ENCODE data around the gene PTN.

The PTN gene

GRCh38 chr7:137354396-137354795, 10.9 kb upstream of the PTN start:
- no peak overlapping the region for H3K4me3 ChIP-seq (ENCODE audit: low read length)
- WGBS (ENCODE audit: insufficient coverage, insufficient read length): no CpG with 5 or more reads among the region's 5 CpGs
- H3K9me3 ChIP-seq (ENCODE audit: control insufficient read depth, insufficient read depth, low read length): no peaks in the 10 kb centered on the region; the same call in 1 of the 2 replicates
- no peaks in the 10 kb centered on the region for H3K36me3 ChIP-seq (ENCODE audit: control insufficient read depth, insufficient read depth, low read length)
- H3K27me3 ChIP-seq (ENCODE audit: control insufficient read depth, insufficient read depth, low read length): no peaks in the 10 kb centered on the region
- DNase-seq (ENCODE audit: low read depth, low spot score): no peak
- no peak overlapping the region for H3K27ac ChIP-seq (ENCODE audit: low read length)
- no peaks in the 10 kb centered on the region for H3K4me1 ChIP-seq (ENCODE audit: control insufficient read depth, insufficient read depth, low read length)

- H3K4me3 ChIP-seq (ENCODE audit: low read length): no peak overlapping the region
- no peaks in the 10 kb centered on the region for H3K36me3 ChIP-seq (ENCODE audit: control insufficient read depth, insufficient read depth, low read length)
- 100% methylated on average over 1 of the region's 2 CpGs for WGBS (ENCODE audit: insufficient coverage, insufficient read length)
- H3K4me1 ChIP-seq (ENCODE audit: control insufficient read depth, insufficient read depth, low read length): no peaks in the 10 kb centered on the region
- no peaks in the 10 kb centered on the region for H3K27me3 ChIP-seq (ENCODE audit: control insufficient read depth, insufficient read depth, low read length)
- no peak overlapping the region for H3K27ac ChIP-seq (ENCODE audit: low read length)
- H3K9me3 ChIP-seq (ENCODE audit: control insufficient read depth, insufficient read depth, low read length): no peaks in the 10 kb centered on the region
- no peak for DNase-seq (ENCODE audit: low read depth, low spot score)
These were observed 8.4 kb upstream of the PTN start for GRCh38 chr7:137351941-137352340.

- H3K27ac ChIP-seq (ENCODE audit: low read length): no peak overlapping the region
- no peak overlapping the region for H3K4me3 ChIP-seq (ENCODE audit: low read length)
- H3K36me3 ChIP-seq (ENCODE audit: control insufficient read depth, insufficient read depth, low read length): no peaks in the 10 kb centered on the region
- no peaks in the 10 kb centered on the region for H3K27me3 ChIP-seq (ENCODE audit: control insufficient read depth, insufficient read depth, low read length)
- H3K9me3 ChIP-seq (ENCODE audit: control insufficient read depth, insufficient read depth, low read length): no peaks in the 10 kb centered on the region
- 100% methylated on average over 1 of the region's 6 CpGs for WGBS (ENCODE audit: insufficient coverage, insufficient read length)
- no peaks in the 10 kb centered on the region for H3K4me1 ChIP-seq (ENCODE audit: control insufficient read depth, insufficient read depth, low read length)
- DNase-seq (ENCODE audit: low read depth, low spot score): no peak
These were observed 2.4 kb upstream of the PTN start for GRCh38 chr7:137345799-137346449.

GRCh38 chr7:137342828-137343261, 688 bp downstream of the PTN start:
- WGBS (ENCODE audit: insufficient coverage, insufficient read length): no CpG with 5 or more reads among the region's 5 CpGs
- Histone ChIP-seq H3K4me1 (ENCODE audit: control insufficient read depth, insufficient read depth, low read length) (no peaks in the 10 kb centered on the region), H3K4me3 (ENCODE audit: low read length) (peak overlapping the region; percentile 15; the same call in 1 of the 2 replicates), H3K27ac (ENCODE audit: low read length) (no peak overlapping the region), H3K36me3 (ENCODE audit: control insufficient read depth, insufficient read depth, low read length) (no peaks in the 10 kb centered on the region), H3K27me3 (ENCODE audit: control insufficient read depth, insufficient read depth, low read length) (no peaks in the 10 kb centered on the region), H3K9me3 (ENCODE audit: control insufficient read depth, insufficient read depth, low read length) (no peaks in the 10 kb centered on the region)
- no peak for DNase-seq (ENCODE audit: low read depth, low spot score)

GRCh38 chr7:137342265-137342664, 1.3 kb downstream of the PTN start:
- no CpG with 5 or more reads among the region's 3 CpGs for WGBS (ENCODE audit: insufficient coverage, insufficient read length)
- H3K4me3 ChIP-seq (ENCODE audit: low read length): no peak overlapping the region
- no peak for DNase-seq (ENCODE audit: low read depth, low spot score)
- H3K36me3 ChIP-seq (ENCODE audit: control insufficient read depth, insufficient read depth, low read length): no peaks in the 10 kb centered on the region
- no peaks in the 10 kb centered on the region for H3K27me3 ChIP-seq (ENCODE audit: control insufficient read depth, insufficient read depth, low read length)
- H3K4me1 ChIP-seq (ENCODE audit: control insufficient read depth, insufficient read depth, low read length): no peaks in the 10 kb centered on the region
- no peaks in the 10 kb centered on the region for H3K9me3 ChIP-seq (ENCODE audit: control insufficient read depth, insufficient read depth, low read length)
- H3K27ac ChIP-seq (ENCODE audit: low read length): no peak overlapping the region

- Histone ChIP-seq H3K36me3 (ENCODE audit: control insufficient read depth, insufficient read depth, low read length) (no peaks in the 10 kb centered on the region), H3K27me3 (ENCODE audit: control insufficient read depth, insufficient read depth, low read length) (no peaks in the 10 kb centered on the region), H3K4me1 (ENCODE audit: control insufficient read depth, insufficient read depth, low read length) (no peaks in the 10 kb centered on the region), H3K4me3 (ENCODE audit: low read length) (no peak overlapping the region), H3K27ac (ENCODE audit: low read length) (no peak overlapping the region), H3K9me3 (ENCODE audit: control insufficient read depth, insufficient read depth, low read length) (no peaks in the 10 kb centered on the region)
- WGBS (ENCODE audit: insufficient coverage, insufficient read length): no CpG with 5 or more reads among the region's 2 CpGs
- DNase-seq (ENCODE audit: low read depth, low spot score): peak; percentile 45
These were observed 5.6 kb downstream of the PTN start for GRCh38 chr7:137337902-137338301.

GRCh38 chr7:137335814-137336213, 7.7 kb downstream of the PTN start:
- no peak overlapping the region for H3K4me3 ChIP-seq (ENCODE audit: low read length)
- H3K9me3 ChIP-seq (ENCODE audit: control insufficient read depth, insufficient read depth, low read length): no peaks in the 10 kb centered on the region
- H3K4me1 ChIP-seq (ENCODE audit: control insufficient read depth, insufficient read depth, low read length): no peaks in the 10 kb centered on the region
- WGBS (ENCODE audit: insufficient coverage, insufficient read length): no CpG with 5 or more reads among the region's 4 CpGs
- no peaks in the 10 kb centered on the region for H3K27me3 ChIP-seq (ENCODE audit: control insufficient read depth, insufficient read depth, low read length)
- no peak overlapping the region for H3K27ac ChIP-seq (ENCODE audit: low read length)
- no peak for DNase-seq (ENCODE audit: low read depth, low spot score)
- no peaks in the 10 kb centered on the region for H3K36me3 ChIP-seq (ENCODE audit: control insufficient read depth, insufficient read depth, low read length)

- H3K4me1 ChIP-seq (ENCODE audit: control insufficient read depth, insufficient read depth, low read length): no peaks in the 10 kb centered on the region
- WGBS (ENCODE audit: insufficient coverage, insufficient read length): no CpG with 5 or more reads among the region's 8 CpGs
- no peak overlapping the region for H3K27ac ChIP-seq (ENCODE audit: low read length)
- DNase-seq (ENCODE audit: low read depth, low spot score): no peak
- H3K27me3 ChIP-seq (ENCODE audit: control insufficient read depth, insufficient read depth, low read length): no peaks in the 10 kb centered on the region
- H3K36me3 ChIP-seq (ENCODE audit: control insufficient read depth, insufficient read depth, low read length): no peaks in the 10 kb centered on the region
- no peak overlapping the region for H3K4me3 ChIP-seq (ENCODE audit: low read length)
- no peaks in the 10 kb centered on the region for H3K9me3 ChIP-seq (ENCODE audit: control insufficient read depth, insufficient read depth, low read length)
These were observed 12.2 kb downstream of the PTN start for GRCh38 chr7:137331378-137331777.

GRCh38 chr7:137329411-137329810, 14.1 kb downstream of the PTN start:
- H3K4me1 ChIP-seq (ENCODE audit: control insufficient read depth, insufficient read depth, low read length): peaks cover 2% of the 10 kb centered on the region; the same call in 1 of the 2 replicates
- H3K27me3 ChIP-seq (ENCODE audit: control insufficient read depth, insufficient read depth, low read length): no peaks in the 10 kb centered on the region
- no peak for DNase-seq (ENCODE audit: low read depth, low spot score)
- no peaks in the 10 kb centered on the region for H3K36me3 ChIP-seq (ENCODE audit: control insufficient read depth, insufficient read depth, low read length)
- no peak overlapping the region for H3K4me3 ChIP-seq (ENCODE audit: low read length)
- H3K9me3 ChIP-seq (ENCODE audit: control insufficient read depth, insufficient read depth, low read length): no peaks in the 10 kb centered on the region
- no CpG with 5 or more reads among the region's 1 CpG for WGBS (ENCODE audit: insufficient coverage, insufficient read length)
- H3K27ac ChIP-seq (ENCODE audit: low read length): no peak overlapping the region

GRCh38 chr7:137328373-137329120, 15.0 kb downstream of the PTN start:
- Histone ChIP-seq H3K27me3 (ENCODE audit: control insufficient read depth, insufficient read depth, low read length) (no peaks in the 10 kb centered on the region), H3K4me1 (ENCODE audit: control insufficient read depth, insufficient read depth, low read length) (peaks cover 2% of the 10 kb centered on the region; the same call in 1 of the 2 replicates), H3K27ac (ENCODE audit: low read length) (no peak overlapping the region), H3K36me3 (ENCODE audit: control insufficient read depth, insufficient read depth, low read length) (no peaks in the 10 kb centered on the region), H3K4me3 (ENCODE audit: low read length) (no peak overlapping the region), H3K9me3 (ENCODE audit: control insufficient read depth, insufficient read depth, low read length) (no peaks in the 10 kb centered on the region)
- no CpG with 5 or more reads among the region's 5 CpGs for WGBS (ENCODE audit: insufficient coverage, insufficient read length)
- no peak for DNase-seq (ENCODE audit: low read depth, low spot score)
